Erythroblast (primary cell): ENCODE measurements around the gene TRH.
A peak's percentile ranks its signal among the peaks of the same experiment; 100 is the strongest.

ENCODE experiments used
- DNase-seq, 2 experiments: peaks; one replicate each; lab custom pipeline; 2025; lab: John Stamatoyannopoulos, UW
- GATA1 ChIP-seq: IDR thresholded peaks from 2 replicates; pipeline ENCODE4 v1.6.1; 2011; ENCODE audit warnings: low read depth, mild to moderate bottlenecking, control low read depth, low read length, moderate library complexity
- POLR2A ChIP-seq: IDR thresholded peaks from 2 replicates; pipeline ENCODE4 v1.6.1; 2011; ENCODE audit warnings: mild to moderate bottlenecking, low read length

The TRH gene

DNA sequence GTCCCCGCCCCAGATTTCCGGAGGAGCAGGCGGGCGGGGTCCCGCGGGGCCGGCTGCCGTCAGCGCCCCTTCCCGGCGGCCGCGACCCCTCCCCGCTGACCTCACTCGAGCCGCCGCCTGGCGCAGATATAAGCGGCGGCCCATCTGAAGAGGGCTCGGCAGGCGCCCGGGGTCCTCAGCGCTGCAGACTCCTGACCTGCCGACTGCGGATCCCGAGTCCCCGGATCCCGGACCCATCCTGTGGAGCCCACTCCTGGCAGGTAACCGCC, at the start of gene TRH:
Gene TRH, plus strand, starts transcription at position 157 of the 269 bp plus-strand sequence. CDS start 1,097 bp downstream, outside the sequence.
- DNase-seq: no peak
- TF ChIP-seq POLR2A: no peak
- no peak for TF ChIP-seq GATA1

DNA sequence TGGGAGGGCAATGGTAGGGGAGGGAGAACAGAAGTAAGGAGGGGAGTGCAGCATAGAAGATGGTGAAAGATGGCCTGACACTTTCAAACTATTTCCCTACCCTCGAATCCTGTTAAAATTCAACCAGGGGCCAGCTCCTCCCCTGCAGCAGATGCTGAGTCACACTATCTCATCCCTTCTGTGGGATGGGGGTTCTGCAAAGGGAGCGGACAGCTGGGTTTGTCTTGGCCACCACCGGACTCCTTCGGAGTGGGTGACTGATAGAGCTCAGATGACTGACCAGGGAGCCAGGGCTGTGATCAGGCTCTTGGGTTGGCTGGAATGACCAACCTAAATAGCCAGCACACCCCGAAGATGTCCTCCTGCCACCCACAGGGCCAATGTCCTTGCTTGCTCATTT, 47.4 kb upstream of the TRH start:
- no peak for DNase-seq
- TF ChIP-seq POLR2A (no peak), GATA1 (no peak)

DNA sequence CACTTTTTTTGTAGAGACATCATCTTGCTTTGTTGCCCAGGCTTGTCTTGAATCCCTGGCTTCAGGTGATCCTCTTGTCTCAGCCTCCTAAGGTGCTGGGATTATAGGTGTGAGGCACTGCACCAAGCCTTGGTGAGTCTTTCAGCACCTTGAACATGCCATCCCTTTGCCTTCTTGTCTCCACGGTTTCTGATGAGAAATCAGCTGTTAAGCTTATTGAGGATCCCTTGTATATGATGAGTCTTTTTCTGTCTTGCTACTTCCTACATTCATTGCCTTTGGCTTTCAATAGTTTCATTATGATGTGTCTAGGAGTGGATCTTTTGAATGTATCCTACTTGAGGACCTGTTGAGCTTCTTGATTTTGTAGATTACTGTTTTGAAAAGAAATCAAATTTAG, 45.1 kb upstream of the TRH start:
- no peak for DNase-seq
- TF ChIP-seq GATA1 (no peak), POLR2A (no peak)

DNA sequence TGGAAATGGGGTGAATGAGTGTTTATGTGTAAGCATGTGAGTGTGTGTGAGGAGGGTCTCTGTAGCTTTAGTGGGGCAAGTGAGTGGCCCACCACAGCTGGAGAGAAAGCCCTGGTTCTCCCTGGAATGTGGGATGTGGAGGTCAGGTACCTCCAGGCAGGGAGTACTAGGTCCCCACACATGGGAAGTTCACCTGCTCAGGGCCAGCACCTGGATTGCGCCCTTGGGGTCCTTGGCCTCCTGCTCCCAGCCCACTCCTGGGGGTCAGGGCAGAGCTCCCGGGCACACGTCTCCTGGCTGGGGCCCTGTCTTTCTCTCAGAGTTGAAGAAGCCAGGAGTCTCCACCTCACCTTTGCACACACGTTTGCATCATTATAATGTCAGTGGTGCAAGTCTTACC, 41.0 kb upstream of the TRH start:
- no peak for TF ChIP-seq POLR2A
- TF ChIP-seq GATA1: no peak
- DNase-seq: no peak

DNA sequence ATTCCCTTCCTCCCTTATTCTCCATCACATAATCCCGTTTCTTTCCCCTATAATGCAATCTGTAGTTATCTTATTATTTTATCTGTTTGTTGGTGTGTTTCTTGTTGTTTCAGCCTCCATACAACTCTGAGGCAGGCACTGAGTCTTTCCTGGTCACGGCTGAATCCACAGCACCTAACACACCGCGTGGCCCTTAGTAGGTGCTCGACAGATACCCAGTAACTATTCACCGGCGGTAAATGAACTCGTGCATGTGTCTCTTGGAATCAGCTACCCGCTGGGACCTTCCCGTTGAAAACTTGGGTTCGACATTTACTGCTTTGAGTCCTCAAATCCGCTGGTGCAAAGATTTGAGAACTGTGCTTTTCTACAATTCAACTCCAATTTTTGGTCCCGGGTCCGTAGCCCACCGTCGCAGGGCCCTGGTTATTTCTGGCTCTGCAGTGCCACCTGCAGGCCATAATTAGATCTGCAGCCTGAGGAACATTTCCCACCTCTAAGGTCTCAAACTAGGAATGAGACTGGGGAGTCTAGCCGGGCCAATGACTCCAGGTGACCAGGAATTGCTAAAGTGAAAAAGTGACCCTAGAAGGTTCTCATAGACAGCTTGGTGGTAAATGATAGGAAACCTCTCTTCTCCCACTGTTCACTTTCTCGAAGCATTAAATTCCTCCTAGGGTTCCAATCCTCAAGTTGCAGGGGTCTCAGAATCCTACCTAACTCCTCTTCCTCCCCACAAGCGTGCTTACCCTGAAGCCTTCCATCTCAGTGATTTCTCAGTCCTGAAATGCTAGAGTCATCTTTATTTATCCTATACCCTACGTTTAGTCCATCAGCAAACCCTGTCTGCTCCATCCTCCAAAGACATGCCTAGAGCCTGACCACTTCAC, 40.0 kb upstream of the TRH start:
- TF ChIP-seq GATA1 (no peak), POLR2A (no peak)
- DNase-seq: peak; percentile 42 to 64

DNA sequence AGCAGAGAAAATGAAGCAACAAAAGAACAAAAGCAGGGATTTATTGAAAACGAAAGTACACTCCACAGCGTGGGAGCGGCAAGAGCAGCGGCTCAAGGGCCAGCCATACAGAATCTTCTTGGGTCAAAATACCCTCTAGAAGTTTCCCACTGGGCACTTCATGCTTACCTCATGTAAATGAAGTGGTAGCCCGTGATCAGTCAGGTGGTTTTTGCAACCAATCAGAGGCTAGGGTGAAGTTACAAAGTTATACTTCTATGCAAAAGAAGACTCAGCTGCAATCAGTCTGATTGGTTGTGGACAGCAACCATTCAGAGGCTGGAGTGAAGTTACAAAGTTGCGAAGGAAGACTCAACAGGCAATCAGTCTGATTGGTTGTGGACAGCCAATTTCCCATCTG, 37.8 kb upstream of the TRH start:
- peak in 1 of 2 experiments; percentile 11 for DNase-seq
- TF ChIP-seq GATA1 (no peak), POLR2A (no peak)

DNA sequence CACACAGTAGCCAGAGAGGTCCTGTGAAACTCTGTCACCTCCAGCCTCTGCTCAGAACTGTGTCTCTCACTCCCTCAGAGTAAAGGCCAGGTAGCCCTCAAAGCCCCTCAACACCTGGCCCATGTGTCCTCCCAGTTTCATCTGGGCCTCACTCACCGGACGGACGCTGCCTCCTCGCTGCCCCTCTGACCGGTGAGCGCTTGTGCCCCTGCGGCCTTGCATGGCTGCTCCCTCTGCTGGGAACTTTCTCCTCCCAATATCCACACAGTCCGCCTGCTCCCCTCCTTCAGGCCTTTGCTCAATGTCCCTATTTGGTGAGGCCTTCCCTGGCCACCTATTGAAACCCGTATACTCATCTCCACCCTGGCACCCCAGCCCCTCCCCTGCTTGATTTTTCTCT, 36.8 kb upstream of the TRH start:
- DNase-seq: no peak
- TF ChIP-seq POLR2A (no peak), GATA1 (no peak)

- no peak for DNase-seq
- TF ChIP-seq GATA1: no peak
- no peak for TF ChIP-seq POLR2A
Measured at GRCh38 chr3:129938140-129938930, 36.2 kb upstream of the TRH start.

DNA sequence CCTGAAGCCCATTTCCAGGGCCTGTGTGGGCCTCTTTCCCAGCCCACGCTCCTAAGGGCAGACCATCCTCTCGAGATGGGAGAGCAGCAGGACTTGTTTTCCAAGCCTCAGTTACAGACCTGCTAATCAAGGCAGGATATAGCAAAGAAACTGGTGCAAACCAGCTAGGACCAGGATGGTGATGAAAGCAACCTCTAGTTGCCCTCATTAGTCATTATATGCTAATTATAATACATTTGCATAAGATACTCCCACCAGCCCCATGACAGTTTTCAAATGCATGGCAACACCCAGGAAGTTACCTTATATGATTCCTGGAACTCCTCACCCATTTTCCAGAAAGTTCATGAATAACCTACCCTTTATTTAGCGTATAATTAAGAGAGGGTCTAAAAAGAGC, 34.4 kb upstream of the TRH start:
- TF ChIP-seq GATA1: no peak
- no peak for TF ChIP-seq POLR2A
- no peak for DNase-seq

GRCh38 chr3:129942296-129942695, 32.2 kb upstream of the TRH start:
- TF ChIP-seq POLR2A (no peak), GATA1 (no peak)
- peak; percentile 50 to 64 for DNase-seq

GRCh38 chr3:129943020-129943419, 31.5 kb upstream of the TRH start:
- TF ChIP-seq POLR2A: no peak
- no peak for DNase-seq

DNA sequence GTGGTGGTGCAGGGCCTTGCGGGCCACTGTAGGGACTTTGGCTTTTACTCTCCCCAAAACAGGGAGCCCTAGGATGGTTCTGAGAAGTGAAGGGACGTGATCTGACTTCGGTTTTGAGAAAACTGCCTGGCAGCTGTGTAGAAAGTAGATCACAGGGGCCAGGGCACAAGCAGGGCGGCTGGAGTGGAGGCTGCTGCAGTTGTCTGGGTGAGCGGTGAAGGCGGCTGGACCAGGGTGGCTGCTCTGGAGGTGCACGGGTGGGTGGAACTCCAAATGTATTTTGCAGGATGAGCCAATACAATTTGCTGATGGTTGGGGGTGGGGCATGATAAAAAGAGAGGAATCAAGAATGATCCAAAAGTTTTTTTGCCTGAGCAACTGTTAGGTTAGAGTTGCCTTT, 29.8 kb upstream of the TRH start:
- TF ChIP-seq GATA1: no peak
- TF ChIP-seq POLR2A: no peak
- DNase-seq: no peak

GRCh38 chr3:129947538-129948240, 26.8 kb upstream of the TRH start:
- no peak for DNase-seq
- TF ChIP-seq GATA1: no peak
- no peak for TF ChIP-seq POLR2A
